ENCODE measurements around the gene RNLS.
"Not testable (repeated sequence)": the region's sequence is repeated elsewhere in the genome, so short reads cannot be mapped to it uniquely, and the experiment has no call there.

The RNLS gene

DNA sequence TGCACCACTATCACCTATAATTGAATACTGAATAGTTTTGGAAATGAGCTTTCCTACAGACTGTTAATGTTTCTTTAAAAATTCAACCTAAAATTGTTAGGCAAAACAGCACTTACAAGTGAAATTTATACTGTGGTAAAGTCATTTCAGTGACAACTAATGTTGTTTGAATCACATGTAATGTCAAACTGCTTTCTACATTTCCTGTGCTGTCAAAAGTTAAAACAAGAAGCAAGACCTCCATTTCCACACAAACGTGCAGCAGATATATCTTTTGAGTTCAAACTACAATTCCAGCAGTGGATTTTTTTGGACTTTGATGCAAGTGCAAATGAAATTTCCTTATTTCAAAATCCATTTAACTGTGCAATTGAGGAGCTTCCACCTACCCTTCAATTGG is 199.8 kb downstream of the RNLS start:
- no peak for DNase-seq

DNA sequence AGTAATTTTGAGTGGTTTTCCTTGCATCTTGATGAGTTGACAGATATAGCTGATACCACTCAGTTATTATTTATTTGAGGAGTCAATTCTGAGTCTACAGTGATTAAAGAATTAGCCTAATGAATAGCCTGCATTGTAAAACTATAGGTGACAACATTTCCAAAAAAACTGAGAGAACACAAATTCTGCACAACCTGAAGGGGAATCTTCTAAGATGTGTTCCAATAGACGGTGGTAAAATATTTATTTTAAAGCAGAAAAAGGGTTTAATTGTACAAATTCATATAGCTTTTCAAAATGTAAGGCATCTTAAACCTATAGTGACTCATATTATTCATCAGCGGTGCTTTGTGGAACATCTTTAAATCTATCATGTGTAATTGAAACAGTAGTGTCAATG is 200.4 kb downstream of the RNLS start:
- DNase-seq, result no peak

DNA sequence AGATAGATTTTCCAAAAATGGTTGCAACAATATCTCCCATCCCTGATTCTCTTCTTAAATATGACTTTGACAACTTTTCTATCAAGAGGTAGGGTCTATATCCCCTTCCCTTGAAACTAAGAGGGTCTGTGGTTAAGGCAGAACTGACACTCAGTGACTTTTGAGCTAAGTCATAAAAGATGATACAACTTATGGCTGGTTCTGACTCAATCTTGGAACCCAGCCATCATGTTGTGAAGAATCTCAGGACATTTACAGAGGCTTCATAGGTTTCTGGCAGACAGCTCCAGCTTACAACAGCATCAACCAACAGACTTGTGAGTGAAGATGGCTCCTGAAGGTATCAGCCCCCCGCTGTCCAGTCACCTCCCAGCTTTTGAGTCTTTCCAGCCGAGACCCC is 203.5 kb downstream of the RNLS start:
- no peak for DNase-seq

DNA sequence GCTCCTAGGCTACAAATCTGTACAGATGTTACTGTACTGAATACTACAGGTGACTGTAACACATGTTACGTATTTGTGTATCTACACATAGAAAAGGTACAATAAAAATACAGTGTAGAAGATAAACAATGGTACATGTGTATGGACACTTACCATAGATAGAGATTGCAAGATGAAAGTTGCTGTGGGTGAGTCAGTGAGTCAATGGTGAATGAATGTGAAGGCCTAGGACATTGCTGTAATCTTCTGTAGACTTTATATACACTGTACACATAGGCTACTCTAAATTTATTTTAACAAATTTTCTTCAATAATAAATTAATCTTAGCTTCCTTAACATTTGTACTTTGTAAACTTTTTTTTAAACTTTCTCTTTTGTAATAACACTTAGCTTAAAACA is 205.6 kb downstream of the RNLS start:
- DNase-seq, result no peak

DNA sequence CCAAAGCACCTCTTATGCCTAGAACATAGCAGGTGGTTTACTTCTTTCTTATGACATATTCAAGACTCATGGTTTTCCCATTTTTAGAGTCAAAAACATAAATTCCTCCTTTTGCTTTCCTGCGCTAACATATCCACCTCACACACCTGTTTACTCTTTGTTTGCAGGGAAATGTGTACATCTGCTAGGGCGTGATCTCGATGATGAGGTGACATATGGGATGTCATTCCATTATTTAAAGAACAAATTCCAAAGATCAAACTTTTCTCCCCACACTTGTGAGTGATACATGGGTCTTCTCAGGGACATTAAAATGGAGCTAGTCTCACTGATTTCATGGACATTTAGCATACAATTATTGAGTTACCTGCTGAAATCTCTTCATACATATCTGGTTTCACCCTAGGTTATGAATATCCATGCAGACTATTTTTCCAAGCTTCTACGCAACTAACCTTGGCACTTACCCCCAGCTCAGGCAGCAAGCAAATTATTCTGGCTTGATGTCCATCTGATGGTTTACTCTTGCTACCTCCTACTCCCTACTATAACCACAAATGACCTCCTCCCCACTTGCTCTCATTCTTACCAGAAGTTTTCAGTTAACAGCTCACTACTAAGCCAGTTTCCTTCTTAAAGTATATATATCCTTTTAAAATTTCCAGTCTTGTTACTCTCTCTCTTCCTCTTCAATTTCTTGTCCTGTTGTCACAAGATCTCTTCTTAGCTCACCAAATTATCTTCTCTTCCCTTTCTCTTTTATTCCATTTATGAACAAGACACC is 208.5 kb downstream of the RNLS start:
- no peak for DNase-seq

DNA sequence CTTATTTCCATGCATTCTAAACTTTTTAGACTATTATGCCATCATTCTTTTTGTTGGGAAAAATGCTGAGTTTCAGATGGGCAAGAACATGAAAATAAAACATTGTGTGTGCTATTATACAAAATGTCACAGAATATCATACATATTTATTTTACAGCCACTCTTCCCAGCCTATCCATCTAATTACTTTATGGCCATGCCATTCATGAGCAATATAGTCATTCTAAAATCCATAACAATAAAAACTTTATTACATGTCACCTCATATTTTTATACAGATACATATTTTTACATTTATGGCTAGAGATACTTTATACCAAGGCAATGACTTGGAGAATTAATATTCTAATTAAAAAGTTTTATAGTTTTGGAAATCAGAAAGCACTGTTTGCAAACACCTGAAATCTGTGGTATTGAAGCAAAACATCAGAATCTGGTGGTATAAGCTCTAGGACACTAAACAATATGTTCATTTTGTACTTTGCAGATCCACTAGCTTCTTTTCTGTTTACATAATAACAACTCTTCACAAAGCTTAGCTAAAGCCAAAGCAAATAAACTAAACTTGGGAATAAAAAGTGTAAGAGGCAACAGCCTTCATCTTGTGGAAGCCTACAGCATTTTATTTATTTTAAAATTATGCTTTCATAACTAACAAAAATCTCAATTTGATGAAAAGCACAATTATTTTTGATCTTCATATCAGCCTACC is 210.1 kb downstream of the RNLS start:
- no peak for DNase-seq

DNA sequence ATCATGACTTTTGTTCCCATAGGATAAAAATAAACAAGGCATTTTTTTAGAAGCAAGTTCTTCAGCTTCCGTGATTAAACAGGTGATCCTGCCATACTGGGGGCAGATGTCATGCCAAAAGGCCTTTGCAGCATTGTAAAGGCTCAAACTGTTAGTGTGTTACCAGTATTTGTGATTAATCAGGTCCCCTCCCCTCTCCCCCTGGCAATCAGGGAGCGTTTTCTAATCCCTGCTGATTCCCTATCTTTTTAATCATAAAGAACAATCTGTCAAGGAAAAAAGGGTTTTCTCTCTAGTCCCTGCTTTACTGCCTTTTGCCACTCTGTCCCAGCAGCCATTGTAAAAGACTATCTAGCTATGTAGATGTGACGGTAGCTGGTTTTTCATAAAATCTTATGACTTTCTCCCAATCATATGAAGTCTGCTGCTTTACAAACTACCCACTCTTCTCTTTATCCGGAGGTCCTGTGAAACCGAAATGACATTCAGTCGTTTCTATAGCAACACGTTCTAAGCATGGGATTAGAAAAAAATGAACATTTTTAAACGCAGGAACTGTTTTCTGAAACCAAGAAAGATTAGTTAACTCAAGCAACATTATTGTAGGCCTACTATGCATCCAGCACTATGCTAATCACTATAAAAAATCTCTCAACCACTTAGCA is 210.9 kb downstream of the RNLS start:
- no peak for DNase-seq

DNA sequence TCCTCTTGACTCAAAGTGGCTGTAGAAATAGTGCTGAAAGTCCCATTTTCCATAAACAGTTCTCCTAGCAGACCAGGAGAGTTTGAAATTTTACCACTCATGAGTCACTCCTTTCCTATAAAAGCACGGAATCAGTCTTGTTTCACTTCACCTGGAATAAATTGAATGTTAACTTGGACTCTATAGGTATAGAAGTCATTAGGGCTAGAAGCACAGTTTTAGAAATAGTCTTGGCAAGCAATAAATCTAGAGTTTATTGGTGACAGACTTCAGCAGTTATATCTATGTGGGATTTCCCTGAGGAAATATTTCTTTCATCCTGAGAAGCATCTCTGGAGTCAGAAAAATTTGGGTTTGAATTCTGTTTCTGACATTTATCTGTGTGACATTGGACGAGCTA is 212.4 kb downstream of the RNLS start:
- DNase-seq, result no peak

DNA sequence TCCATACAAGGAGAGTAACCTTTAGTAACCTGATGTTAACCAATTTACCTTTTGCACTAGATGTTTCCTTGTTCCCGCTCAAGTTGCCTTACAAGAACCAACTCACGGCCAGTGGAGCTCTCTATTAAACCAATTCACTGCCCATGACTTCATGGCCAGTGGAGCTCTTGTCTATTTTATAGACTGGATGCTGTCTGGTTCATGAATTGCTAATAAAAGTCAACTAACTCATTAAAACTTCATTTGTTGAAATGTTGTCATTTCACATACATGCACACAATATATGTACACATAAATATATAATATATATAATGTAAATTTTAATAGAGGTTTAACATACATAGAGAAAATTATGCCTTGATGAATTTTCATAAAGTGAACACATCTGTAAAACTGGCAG is 216.3 kb downstream of the RNLS start:
- DNase-seq, result no peak

DNA sequence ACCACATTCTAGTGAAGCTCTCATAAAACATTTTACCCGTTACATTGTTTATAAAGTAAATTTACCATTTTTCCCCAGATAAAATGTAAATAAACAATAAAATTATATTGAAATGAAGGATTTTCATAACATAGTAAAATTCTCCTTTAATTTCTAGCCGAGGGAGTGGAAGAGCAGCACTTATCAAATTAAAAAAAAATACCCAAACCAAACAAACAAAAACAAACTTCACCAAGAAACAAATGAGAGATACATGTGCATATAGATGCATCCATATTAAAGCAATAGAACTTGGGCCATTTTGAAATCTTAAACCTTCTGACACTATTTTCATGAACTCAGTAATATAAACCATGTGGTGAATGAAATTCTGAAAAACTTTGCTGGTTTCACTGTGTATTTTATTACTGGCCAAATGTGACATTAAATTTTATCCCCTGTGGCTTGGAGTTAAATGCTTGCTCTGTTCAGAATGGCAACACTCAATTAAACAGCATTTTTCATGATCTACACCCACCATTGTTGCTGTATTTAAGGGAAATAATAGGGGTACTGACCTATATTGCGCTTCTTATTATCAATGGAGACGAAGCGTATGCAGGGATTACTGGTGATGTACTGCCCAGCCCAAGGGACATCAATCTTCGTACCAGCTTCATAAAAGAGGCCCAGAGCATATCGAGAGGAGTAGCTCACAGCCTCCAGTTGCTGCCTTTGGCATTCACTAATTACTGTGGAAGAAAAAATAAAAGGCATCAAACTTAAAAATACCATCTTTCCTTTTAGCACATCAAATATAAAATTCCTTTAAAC is 220.9 kb downstream of the RNLS start:
- DNase-seq, result no peak

DNA sequence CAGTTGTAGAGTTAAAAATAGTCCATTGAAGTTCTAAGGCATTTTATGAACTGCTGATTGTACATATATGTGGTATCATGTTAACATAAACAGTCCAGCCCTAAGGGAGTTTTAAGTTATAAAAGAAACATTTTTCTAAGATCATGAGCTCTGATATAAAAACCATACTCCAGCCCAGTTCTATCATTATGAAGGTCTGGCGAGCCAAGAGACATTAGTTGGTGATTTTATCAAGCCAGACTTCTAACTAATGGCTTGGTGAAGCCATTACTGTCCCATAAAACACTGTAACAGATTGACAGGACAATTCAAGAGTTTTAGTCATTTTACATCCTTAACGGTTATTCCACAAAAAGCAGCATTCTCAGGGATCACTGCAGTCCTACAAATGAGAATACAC is 221.6 kb downstream of the RNLS start:
- no peak for DNase-seq

DNA sequence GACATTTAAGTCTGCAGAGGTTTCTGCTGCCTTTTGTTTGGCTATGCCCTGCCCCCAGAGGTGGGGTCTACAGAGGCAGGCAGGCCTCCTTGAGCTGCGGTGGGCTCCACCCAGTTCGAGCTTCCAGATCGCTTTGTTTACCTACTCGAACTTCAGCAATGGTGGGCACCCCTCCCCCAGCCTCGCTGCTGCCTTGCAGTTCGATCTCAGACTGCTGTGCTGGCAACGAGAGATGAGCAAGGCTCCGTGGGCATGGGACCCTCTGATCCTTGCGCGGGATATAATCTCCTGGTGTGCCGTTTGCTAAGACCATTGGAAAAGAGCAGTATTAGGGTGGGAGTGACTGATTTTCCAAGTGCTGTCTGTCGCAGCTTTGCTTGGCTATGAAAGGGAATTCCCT is 227.4 kb downstream of the RNLS start:
- not testable (repeated sequence) for DNase-seq

DNA sequence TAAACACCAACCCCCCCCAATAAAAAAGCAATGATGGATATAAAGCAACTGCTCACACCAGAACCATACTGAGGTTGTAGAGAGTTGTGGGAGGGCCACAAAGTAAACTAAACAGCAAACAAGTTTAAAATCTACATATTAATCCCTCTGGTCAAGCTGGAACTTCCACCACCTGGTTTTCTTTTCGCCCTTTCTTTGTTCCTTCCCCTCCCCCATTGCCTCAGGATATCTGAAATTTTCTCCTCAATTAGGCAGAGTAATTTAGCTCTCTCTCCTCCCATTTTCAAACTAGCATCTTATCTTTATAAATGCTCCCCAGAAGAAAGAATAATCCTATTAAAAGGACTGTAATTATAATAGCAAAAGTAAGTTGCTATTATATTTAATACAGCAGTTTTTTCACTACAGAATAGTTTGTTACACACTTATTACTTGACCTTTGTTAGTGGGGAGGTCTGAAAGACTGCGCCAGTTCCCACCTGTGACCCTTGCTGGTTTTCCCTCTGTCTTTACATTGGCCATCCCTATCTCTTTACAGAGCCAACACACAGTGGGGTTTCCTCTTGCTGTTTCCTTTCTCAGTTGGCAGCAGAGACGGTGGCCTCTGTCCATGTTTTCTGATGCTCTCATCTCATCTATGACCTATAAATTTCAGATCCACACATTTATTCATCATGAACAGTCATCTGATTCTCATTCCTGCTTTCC is 235.4 kb downstream of the RNLS start:
- DNase-seq, result no peak

DNA sequence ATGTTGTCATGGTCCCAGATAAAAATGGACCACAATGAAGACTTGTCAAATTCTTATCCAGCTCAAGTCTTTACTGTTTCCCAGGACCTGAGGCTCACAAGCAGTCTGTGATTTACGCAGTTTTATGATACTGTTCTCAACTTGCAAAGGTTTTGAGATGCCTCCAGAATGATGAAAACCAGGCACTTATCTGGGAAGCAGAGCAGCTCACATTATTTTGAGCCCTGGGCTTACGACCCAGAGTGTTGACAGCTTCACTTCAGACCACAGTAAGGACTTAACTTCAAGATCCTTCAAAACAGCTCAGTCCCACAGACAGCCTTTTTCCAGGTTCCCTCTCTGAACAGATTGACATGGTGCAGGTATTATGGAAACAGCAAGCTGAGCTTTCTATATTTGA is 236.1 kb downstream of the RNLS start:
- DNase-seq, result no peak

DNA sequence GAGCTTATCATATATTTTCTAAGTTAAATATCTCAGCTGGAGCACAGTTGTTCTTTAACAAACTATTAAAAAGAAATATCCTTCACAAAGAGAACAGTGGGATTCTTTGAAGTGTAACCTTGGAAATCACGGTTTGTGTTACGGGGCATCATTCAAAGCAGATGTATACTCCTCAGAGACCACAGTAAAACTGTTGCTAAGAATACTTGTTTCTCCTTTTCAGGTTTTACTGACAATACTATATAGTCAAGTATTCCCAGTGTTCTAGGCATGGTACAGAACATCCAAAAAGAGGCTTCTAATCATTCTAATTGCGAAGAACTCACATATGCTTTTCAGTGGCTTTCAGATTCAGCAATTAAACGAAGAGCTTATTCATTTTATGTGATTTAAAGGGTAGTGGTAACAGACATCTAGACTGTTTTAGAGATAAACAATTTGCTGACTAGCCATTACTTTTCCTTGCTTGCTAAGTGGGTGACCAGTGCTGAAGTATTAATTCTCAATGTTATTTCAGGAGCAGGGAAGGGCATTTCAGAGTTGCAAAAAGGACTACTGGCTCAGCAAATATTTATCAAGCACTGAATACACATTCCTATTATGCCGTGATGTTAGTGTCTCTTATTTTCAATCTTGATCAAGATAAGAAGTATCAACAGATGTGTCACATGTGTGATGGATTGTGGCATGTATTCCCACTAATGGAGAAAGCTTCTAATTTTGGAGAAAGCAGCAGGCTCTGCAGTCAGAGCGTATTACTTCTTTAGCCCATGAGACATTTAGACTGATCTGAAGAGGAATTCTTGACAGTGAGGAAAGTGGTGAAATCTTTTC is 236.8 kb downstream of the RNLS start:
- no peak for DNase-seq

DNA sequence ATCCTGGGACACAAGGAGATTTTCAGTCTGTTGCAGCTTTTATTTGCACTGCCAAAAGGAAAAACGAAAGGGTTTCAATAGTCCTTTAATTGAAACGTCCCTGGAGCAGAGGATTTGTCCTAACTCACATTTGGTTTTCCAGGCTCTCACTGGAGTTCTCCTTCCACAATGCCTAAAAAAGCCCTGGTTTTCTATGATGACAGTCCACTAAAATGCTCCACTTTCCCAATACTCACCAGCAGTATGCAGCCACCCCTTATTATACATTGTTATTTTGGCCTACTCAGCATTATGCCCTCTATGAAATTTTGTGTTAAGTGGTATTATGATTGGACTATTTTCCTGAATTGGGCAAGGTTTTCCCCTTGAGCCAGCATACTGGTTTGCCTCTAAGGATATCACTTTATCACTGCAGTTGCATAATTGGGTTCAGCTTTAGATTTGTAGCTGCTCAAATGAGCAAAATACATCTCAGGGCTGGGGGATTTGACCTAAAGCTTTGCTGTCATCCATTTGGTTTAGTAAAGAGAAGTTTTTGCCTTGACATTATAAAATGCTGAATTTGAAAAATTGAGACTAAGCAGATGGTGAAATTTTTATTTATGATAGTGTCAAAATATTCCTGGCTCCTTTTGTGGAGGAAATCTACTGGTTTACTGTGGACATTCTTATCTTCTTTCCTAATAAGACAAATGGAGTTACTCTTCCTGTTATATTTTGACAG is 239.2 kb downstream of the RNLS start:
- DNase-seq, result no peak

DNA sequence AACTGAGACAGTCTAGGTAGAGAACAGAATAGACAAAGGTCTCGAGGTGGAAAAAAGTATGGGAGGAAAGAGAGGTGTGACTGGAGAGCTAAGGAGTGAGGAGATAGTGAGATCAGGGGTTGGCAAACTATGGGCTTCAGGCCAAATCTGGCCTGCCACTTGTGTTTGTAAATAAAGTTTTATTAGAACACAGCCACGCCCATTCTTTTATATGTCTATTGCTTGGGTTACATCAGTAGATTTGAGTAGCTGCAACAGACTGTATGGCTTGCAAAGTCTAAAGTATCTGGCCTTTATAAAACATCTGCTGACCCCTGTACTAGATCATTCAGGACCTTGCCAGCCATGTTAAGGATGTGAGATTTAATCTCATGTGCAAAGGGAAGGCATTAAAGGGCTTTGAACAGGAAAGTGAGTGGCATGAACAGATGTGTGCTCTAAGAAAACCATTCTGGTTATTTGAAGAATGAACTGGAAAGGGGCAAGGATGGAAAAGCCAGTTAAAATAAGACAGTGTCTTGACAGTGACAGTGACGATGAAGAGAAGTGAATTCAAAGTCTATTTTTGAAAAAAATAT is 240.3 kb downstream of the RNLS start:
- DNase-seq, result no peak

DNA sequence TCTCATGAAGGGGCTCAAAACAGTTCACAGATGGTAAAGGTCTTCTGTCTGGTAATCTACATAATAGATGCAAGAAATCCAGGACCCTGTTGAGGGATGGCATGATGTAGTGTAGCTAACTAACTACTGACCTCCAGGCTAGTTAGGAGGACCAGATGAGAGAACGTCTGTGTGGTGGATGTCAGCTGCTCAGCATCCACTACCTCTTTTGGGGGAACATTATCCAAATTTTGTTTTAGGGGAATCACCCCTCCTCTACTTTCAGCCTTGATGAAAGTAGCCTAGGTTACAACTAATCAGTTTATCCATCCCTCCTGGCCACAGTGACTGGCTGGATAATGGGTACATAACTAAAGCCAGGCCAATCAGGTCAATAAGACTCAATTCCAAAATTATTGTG is 246.0 kb downstream of the RNLS start:
- DNase-seq, result no peak

DNA sequence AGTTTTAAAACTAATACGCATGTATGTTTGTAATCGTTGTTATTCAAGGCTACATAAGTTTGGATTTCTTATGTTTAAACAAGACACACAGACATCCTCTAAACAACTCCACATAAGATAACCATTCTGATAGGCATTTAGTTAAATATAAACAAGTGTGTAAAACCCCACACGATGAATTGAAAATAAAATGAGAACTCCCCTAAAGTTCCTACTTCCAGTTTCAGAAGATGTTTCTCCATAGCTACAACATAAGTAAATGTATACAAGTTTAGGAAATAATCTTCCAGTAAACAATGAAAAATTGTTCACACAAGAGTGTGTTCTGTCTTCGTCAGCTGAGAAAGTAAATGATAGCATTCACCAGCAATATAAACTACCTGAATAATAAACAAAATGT is 246.8 kb downstream of the RNLS start:
- DNase-seq, result no peak

DNA sequence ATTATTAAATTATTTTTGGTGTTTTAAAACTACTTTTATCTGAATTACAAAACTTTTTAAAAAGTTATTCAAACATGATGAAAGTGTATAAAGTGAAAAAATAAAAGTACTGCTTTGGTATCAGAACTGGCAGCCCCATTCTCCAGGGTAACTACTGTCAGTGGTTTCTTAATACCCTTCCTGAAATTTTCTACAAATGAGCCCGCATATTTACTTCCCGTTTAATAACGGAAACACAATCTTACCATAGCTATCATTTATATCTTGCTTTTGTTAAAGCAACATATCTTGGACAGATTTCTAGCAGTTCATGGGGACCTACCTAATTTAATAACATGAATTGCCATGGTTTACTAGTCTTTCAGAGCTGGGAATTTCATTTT is 249.9 kb downstream of the RNLS start:
- DNase-seq, result no peak

Data from SW 1271 (cell line).